Spleen (tissue), 11 donors: Measurements from ENCODE around the gene ZNF18. TPM values are rescaled to one million over a fixed set of nuclear protein-coding genes. Genes with fewer than 3 reads are reported as not detected.
"Not testable (repeated sequence)": the region's sequence is repeated elsewhere in the genome, so short reads cannot be mapped to it uniquely, and the experiment has no call there.

Experiments used
- DNase-seq: peaks from one replicate; pipeline ENCODE4 v3.0.0-alpha.2; 2020
- H3K27ac ChIP-seq, 8 donors: fragments of 200-600 bp; sonication (generic) in 7 of 8; 1 replicate in 4 of 8; 2 replicates in 4 of 8; pipeline versions ENCODE4 v1.5.0 to v1.8.0; 2016 to 2021; ENCODE audit warnings: inconsistent platforms in 4 of 8, mild to moderate bottlenecking in 4 of 8, moderate library complexity in 1 of 8
- H3K27me3 ChIP-seq, 7 donors: fragments of 200-600 bp; sonication (generic) in 6 of 7; replicated peaks in 1 of 7; 1 replicate in 4 of 7; 2 replicates in 3 of 7; pipeline versions ENCODE4 v1.5.0 to v1.8.0; 2016 to 2021; ENCODE audit warnings: inconsistent platforms in 3 of 7, mild to moderate bottlenecking in 1 of 7
- H3K36me3 ChIP-seq, 6 donors: fragments of 200-600 bp; sonication (generic) in 5 of 6; 1 replicate in 4 of 6; 2 replicates in 2 of 6; pipeline versions ENCODE4 v1.5.0 to v1.8.0; 2016 to 2021; ENCODE audit warnings: inconsistent platforms in 2 of 6
- H3K4me1 ChIP-seq, 6 donors: fragments of 200-600 bp; sonication (generic) in 5 of 6; 1 replicate in 3 of 6; 2 replicates in 3 of 6; pipeline versions ENCODE4 v1.5.0 to v1.8.0; 2016 to 2021; ENCODE audit warnings: inconsistent platforms in 3 of 6
- H3K4me3 ChIP-seq, 8 donors: fragments of 200-600 bp; sonication (generic) in 7 of 8; 1 replicate in 4 of 8; 2 replicates in 4 of 8; pipeline versions ENCODE4 v1.5.0 to v1.8.0; 2016 to 2021; ENCODE audit warnings: inconsistent platforms in 4 of 8, mild to moderate bottlenecking in 4 of 8, moderate library complexity in 2 of 8
- H3K9me3 ChIP-seq, 8 donors: fragments of 200-600 bp; sonication (generic) in 7 of 8; 1 replicate in 4 of 8; 2 replicates in 4 of 8; pipeline versions ENCODE4 v1.5.0 to v1.8.0; 2016 to 2021; ENCODE audit warnings: inconsistent platforms in 4 of 8
- CTCF ChIP-seq, 11 experiments: fragments of 200-600 bp in 7 of 11; fragments of 450-650 bp in 4 of 11; sonication (generic) in 4 of 11; IDR thresholded peaks in 8 of 11; conservative IDR thresholded peaks in 3 of 11; 1 replicate in 7 of 11; 2 replicates in 4 of 11; pipeline versions ENCODE4 v1.4.0 to v1.8.0; 2016 to 2021; ENCODE audit warnings: antibody characterized with exemption in 11 of 11, inconsistent platforms in 4 of 11, mild to moderate bottlenecking in 1 of 11
- POLR2A ChIP-seq, 3 donors: fragments of 450-650 bp; IDR thresholded peaks; one replicate each; pipeline ENCODE4 v1.5.1; 2017; ENCODE audit warnings: antibody characterized with exemption in 3 of 3, mild to moderate bottlenecking in 1 of 3
- POLR2AphosphoS5 ChIP-seq, 3 donors: sonication (generic); formaldehyde crosslinking; IDR thresholded peaks; one replicate each; pipeline ENCODE4 v1.5.1; 2017; ENCODE audit warnings: antibody characterized with exemption in 3 of 3
- WGBS, 5 donors: extraction: QIAGEN DNeasy Blood & Tissue Kit in 3 of 5; methylation state at CpG; one replicate each; pipeline versions ENCODE4 v1.1.5 to v1.1.7; 2013 to 2018; 5-methylcytosine and 5-hydroxymethylcytosine counted together
- intact Hi-C: fragments of 100-400 bp; cut with DNase I; formaldehyde crosslinking; loops from one replicate; pipeline ENCODE4 v1.15.0; 2023; ENCODE audit warnings: low total_unique reads
- polyA plus RNA-seq, 3 donors: library from polyadenylated mRNA; stranded (reverse); fragments of 200-250 nt; gene quantifications; one replicate each; pipeline ENCODE4 v1.2.1, GENCODE V29; 2013
- total RNA-seq, 7 donors: library from RNA; depleted of rRNA in 3 of 7; stranded (reverse); fragments of >200 nt in 3 of 7; fragmentation: NEBNext Ultra II Directional in 4 of 7; extraction: Animal tissue kit (Norgen Biotek cat#: 25700) in 4 of 7; gene quantifications; one replicate each; pipeline versions ENCODE4 v1.1.0 to v1.2.1, GENCODE V29; 2016 to 2021
- donor health status: healthy with polysubstance abuse.
- donor health status: DM: no; HTN: no; CAD: no; lungs with moderate emphysema.
- donor health status: DM: no; HTN: no; CAD: no.
- donor health status: Bipolar disorder and iron deficiency.
- donor health status: healthy.
- donor health status: DM: no; HTN: no; CAD: no.
- donor health status: DM: yes; HTN: yes; CAD: no.

The ZNF18 gene
- total and polyA plus RNA-seq, 10 donors, result 7.0 to 13.4 (median 9.7) TPM

- Histone ChIP-seq H3K27ac (no peak overlapping the region), H3K4me1 (no peaks in the 10 kb centered on the region), H3K4me3 (no peak overlapping the region), H3K27me3 (no peaks in the 10 kb centered on the region), H3K9me3 (no peaks in the 10 kb centered on the region), H3K36me3 (peaks cover 0 to 93% (median 36%) of the 10 kb centered on the region in 6 donors)
- no peak for DNase-seq
- WGBS, 5 donors, result 59 to 88% (median 65%) methylated on average over 2 of the region's 2 CpGs
- TF ChIP-seq CTCF (IDR thresholded peaks at IDR 0.05 in 8 of 11, conservative IDR thresholded peaks at IDR 0.05 in 3 of 11), result no peak
- TF ChIP-seq POLR2A (IDR thresholded peaks at IDR 0.05), result no peak
- TF ChIP-seq POLR2AphosphoS5 (IDR thresholded peaks at IDR 0.05), result no peak
- intact Hi-C loops, result loop anchor here (5.0 kb wide), 1 partner anchor 1104 kb away; no protein-coding TSS in a partner anchor
These were observed 16.5 kb downstream of the ZNF18 start for GRCh38 chr17:11980813-11981212.

- TF ChIP-seq POLR2AphosphoS5 (IDR thresholded peaks at IDR 0.05) (no peak), POLR2A (IDR thresholded peaks at IDR 0.05) (no peak), CTCF (IDR thresholded peaks at IDR 0.05 in 8 of 11, conservative IDR thresholded peaks at IDR 0.05 in 3 of 11) (no peak)
- no peak overlapping the region for H3K4me3 ChIP-seq
- peaks cover 0 to 83% (median 36%) of the 10 kb centered on the region in 6 donors for H3K36me3 ChIP-seq
- no peaks in the 10 kb centered on the region for H3K27me3 ChIP-seq
- no peaks in the 10 kb centered on the region for H3K4me1 ChIP-seq
- no peaks in the 10 kb centered on the region for H3K9me3 ChIP-seq
- intact Hi-C loops, result loop anchor here (5.0 kb wide), 1 partner anchor 1102 kb away; no protein-coding TSS in a partner anchor
- DNase-seq, result no peak
- no peak overlapping the region for H3K27ac ChIP-seq
- WGBS, 5 donors, result 91 to 96% (median 93%) methylated on average over 3 of the region's 3 CpGs
These were observed 17.5 kb downstream of the ZNF18 start for GRCh38 chr17:11979795-11980194.

GRCh38 chr17:11972741-11973140 is 24.5 kb downstream of the ZNF18 start:
- DNase-seq, H3K4me1 ChIP-seq, intact Hi-C loops, H3K4me3 ChIP-seq, H3K27ac ChIP-seq, H3K27me3 ChIP-seq: not testable (repeated sequence)
- peaks cover 1 to 24% (median 16%) of the 10 kb centered on the region in 8 donors for H3K9me3 ChIP-seq
- peaks cover 0 to 21% (median 6%) of the 10 kb centered on the region in 6 donors for H3K36me3 ChIP-seq
- WGBS, 5 donors, result 94 to 97% (median 95%) methylated on average over 19 of the region's 19 CpGs

GRCh38 chr17:11969565-11969964 is 27.7 kb downstream of the ZNF18 start:
- H3K36me3 ChIP-seq, result peaks cover 0 to 12% (median 0%) of the 10 kb centered on the region in 6 donors
- DNase-seq, result no peak
- H3K27ac ChIP-seq, result no peak overlapping the region
- H3K9me3 ChIP-seq, result peaks cover 7 to 55% (median 47%) of the 10 kb centered on the region in 8 donors
- no peak for TF ChIP-seq POLR2AphosphoS5 (IDR thresholded peaks at IDR 0.05)
- no peak for TF ChIP-seq CTCF (IDR thresholded peaks at IDR 0.05 in 8 of 11, conservative IDR thresholded peaks at IDR 0.05 in 3 of 11)
- no peak for TF ChIP-seq POLR2A (IDR thresholded peaks at IDR 0.05)
- intact Hi-C loops, result no loop called here
- no peak overlapping the region for H3K4me3 ChIP-seq
- WGBS, 5 donors, result 94 to 100% (median 95%) methylated on average over 2 of the region's 2 CpGs
- H3K27me3 ChIP-seq, result no peaks in the 10 kb centered on the region
- H3K4me1 ChIP-seq, result no peaks in the 10 kb centered on the region

GRCh38 chr17:11954936-11955335 is 42.3 kb downstream of the ZNF18 start:
- H3K9me3 ChIP-seq, result peaks cover 3 to 56% (median 44%) of the 10 kb centered on the region in 8 donors
- intact Hi-C loops, result no loop called here
- DNase-seq, result no peak

More at GRCh38 chr17:11954936-11955335, 42.3 kb downstream of the ZNF18 start:
- Histone ChIP-seq H3K36me3 (peaks cover 0 to 27% (median 0%) of the 10 kb centered on the region in 6 donors), H3K4me1 (no peaks in the 10 kb centered on the region), H3K27me3 (no peaks in the 10 kb centered on the region), H3K27ac (no peak overlapping the region), H3K4me3 (no peak overlapping the region)
- no peak for TF ChIP-seq POLR2AphosphoS5 (IDR thresholded peaks at IDR 0.05)
- no peak for TF ChIP-seq POLR2A (IDR thresholded peaks at IDR 0.05)
- no peak for TF ChIP-seq CTCF (IDR thresholded peaks at IDR 0.05 in 8 of 11, conservative IDR thresholded peaks at IDR 0.05 in 3 of 11)
